Measurements from ENCODE around the gene C16orf78. TPM values are rescaled to one million over a fixed set of nuclear protein-coding genes. Genes with fewer than 3 reads are reported as not detected.

The C16orf78 gene
- total RNA-seq, 6 experiments from 2014 or later = not detected

GRCh38 chr16:49431591-49432290, 58.1 kb downstream of the C16orf78 start:
- TF ChIP-seq, protein P1, sequence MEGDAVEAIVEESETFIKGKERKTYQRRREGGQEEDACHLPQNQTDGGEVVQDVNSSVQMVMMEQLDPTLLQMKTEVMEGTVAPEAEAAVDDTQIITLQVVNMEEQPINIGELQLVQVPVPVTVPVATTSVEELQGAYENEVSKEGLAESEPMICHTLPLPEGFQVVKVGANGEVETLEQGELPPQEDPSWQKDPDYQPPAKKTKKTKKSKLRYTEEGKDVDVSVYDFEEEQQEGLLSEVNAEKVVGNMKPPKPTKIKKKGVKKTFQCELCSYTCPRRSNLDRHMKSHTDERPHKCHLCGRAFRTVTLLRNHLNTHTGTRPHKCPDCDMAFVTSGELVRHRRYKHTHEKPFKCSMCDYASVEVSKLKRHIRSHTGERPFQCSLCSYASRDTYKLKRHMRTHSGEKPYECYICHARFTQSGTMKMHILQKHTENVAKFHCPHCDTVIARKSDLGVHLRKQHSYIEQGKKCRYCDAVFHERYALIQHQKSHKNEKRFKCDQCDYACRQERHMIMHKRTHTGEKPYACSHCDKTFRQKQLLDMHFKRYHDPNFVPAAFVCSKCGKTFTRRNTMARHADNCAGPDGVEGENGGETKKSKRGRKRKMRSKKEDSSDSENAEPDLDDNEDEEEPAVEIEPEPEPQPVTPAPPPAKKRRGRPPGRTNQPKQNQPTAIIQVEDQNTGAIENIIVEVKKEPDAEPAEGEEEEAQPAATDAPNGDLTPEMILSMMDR (IDR thresholded peaks at IDR 0.05) = no peak
- Mint-ChIP-seq H3K9me3 (peaks cover 39% of the 10 kb centered on the region), H3K27me3 (ENCODE audit: insufficient read depth) (peaks cover 2% of the 10 kb centered on the region), H3K4me3 (no peak overlapping the region), H3K27ac (no peak overlapping the region), H3K4me1 (ENCODE audit: low read depth) (no peaks in the 10 kb centered on the region), H3K36me3 (ENCODE audit: low read depth) (no peaks in the 10 kb centered on the region)
- no peak for DNase-seq

DNA sequence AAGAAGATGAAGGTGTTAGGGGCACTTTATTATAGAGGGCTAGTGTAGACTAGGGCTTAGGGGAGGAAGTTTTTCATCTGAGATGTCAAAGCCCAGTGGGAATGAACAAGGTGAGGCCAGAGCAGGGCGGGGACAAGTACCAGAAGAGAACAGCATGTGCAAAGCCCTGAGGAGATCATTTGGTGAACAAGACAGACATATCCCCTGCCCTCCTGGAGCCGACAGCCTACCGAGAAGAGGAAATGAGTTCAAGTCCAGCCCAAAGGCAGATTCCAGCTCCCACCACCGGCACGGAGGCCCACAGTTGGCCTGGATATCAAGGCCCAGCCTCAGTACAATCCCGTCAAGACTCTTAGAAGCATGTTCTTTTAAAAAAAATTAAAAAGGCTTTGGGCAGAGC, 61.1 kb downstream of the C16orf78 start:
- TF ChIP-seq, protein P1 (IDR thresholded peaks at IDR 0.05) = no peak
- no peak overlapping the region for H3K4me3 Mint-ChIP-seq
- peaks cover 2% of the 10 kb centered on the region for H3K27me3 Mint-ChIP-seq (ENCODE audit: insufficient read depth)
- no peak overlapping the region for H3K27ac Mint-ChIP-seq
- no peaks in the 10 kb centered on the region for H3K4me1 Mint-ChIP-seq (ENCODE audit: low read depth)
- no peaks in the 10 kb centered on the region for H3K36me3 Mint-ChIP-seq (ENCODE audit: low read depth)
- no peak for DNase-seq
- peaks cover 44% of the 10 kb centered on the region for H3K9me3 Mint-ChIP-seq

DNA sequence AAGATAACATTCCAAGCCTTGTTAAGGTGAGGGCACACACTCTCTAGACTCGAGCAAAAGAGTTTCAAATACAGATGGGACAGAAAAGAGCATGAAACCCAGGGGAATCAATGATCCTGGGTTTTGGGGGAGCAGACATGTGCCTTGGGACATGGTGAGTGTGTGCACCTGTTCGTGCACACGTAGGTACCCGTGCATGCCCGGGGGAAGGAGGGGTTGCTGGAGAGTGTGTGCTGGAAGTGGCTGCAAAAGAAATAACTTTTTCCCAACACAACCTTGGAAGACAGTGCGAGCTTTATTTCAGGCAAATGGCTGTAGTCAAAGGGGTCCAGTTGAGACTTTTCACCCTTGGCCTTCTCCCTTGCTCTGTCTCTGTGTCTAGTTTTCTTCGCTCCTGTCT, 62.6 kb downstream of the C16orf78 start:
- Mint-ChIP-seq H3K27ac (no peak overlapping the region), H3K27me3 (ENCODE audit: insufficient read depth) (peaks cover 2% of the 10 kb centered on the region; the same call in 1 of the 2 replicates), H3K9me3 (peaks cover 55% of the 10 kb centered on the region), H3K4me1 (ENCODE audit: low read depth) (no peaks in the 10 kb centered on the region), H3K36me3 (ENCODE audit: low read depth) (no peaks in the 10 kb centered on the region), H3K4me3 (no peak overlapping the region)
- DNase-seq = no peak
- TF ChIP-seq, protein P1 (IDR thresholded peaks at IDR 0.05) = no peak

GRCh38 chr16:49437344-49437743, 63.7 kb downstream of the C16orf78 start:
- H3K27me3 Mint-ChIP-seq (ENCODE audit: insufficient read depth) = peaks cover 2% of the 10 kb centered on the region; the same call in 1 of the 2 replicates
- no peak overlapping the region for H3K4me3 Mint-ChIP-seq
- TF ChIP-seq, protein P1 (IDR thresholded peaks at IDR 0.05) = no peak
- DNase-seq = no peak
- no peaks in the 10 kb centered on the region for H3K36me3 Mint-ChIP-seq (ENCODE audit: low read depth)
- H3K27ac Mint-ChIP-seq = no peak overlapping the region
- no peaks in the 10 kb centered on the region for H3K4me1 Mint-ChIP-seq (ENCODE audit: low read depth)
- H3K9me3 Mint-ChIP-seq = peaks cover 57% of the 10 kb centered on the region

DNA sequence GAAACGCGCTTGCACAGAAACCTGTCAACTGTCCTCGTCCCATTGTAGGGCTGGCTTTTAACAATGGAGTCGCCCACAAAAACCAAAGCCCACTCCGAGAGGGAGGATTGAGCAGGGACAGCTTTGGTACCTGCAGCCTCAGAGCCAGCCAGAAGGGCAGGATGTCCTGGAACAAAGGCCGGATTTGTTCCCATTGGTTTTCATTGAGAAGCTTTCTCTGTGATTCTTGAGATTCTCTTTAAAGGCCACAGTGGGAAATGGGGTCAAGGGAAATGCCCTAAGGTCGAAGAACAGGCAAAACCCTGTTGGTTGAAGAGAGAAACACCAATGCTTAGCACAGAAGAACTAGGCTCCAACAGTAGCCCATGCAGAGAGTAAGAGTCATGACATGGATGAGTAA, 65.4 kb downstream of the C16orf78 start:
- no peaks in the 10 kb centered on the region for H3K4me1 Mint-ChIP-seq (ENCODE audit: low read depth)

More for the DNA sequence above, 65.4 kb downstream of the C16orf78 start:
- Mint-ChIP-seq H3K27ac (no peak overlapping the region), H3K27me3 (ENCODE audit: insufficient read depth) (peaks cover 2% of the 10 kb centered on the region; the same call in 1 of the 2 replicates), H3K36me3 (ENCODE audit: low read depth) (no peaks in the 10 kb centered on the region), H3K9me3 (peaks cover 47% of the 10 kb centered on the region), H3K4me3 (no peak overlapping the region)
- TF ChIP-seq, protein P1 (IDR thresholded peaks at IDR 0.05) = no peak
- DNase-seq = no peak

All from HFFc6 (cell line).